CD14-positive monocyte (primary cell): ENCODE measurements around the gene VAV2. TPM values are rescaled to one million over a fixed set of nuclear protein-coding genes. Genes with fewer than 3 reads are reported as not detected.

Experiments
- DNase-seq, 3 donors: peaks; one replicate each; pipeline ENCODE4 v3.0.0-alpha.2; 2011 to 2022
- H2AFZ ChIP-seq: 2 replicates; pipeline ENCODE4 v1.6.0; 2012; ENCODE audit warnings: mild to moderate bottlenecking, low read depth, low read length, inconsistent platforms; ENCODE audit not compliant: insufficient read depth, poor library complexity, severe bottlenecking
- H3K27ac ChIP-seq, 2 donors: 1 replicate in 1 of 2; 2 replicates in 1 of 2; pipeline ENCODE4 v1.5.1; 2012 to 2013; ENCODE audit warnings: low read length in 2 of 2, control low read depth in 1 of 2, inconsistent platforms in 1 of 2, low read depth in 1 of 2, mild to moderate bottlenecking in 1 of 2
- H3K27me3 ChIP-seq, 2 donors: one replicate each; pipeline versions ENCODE4 v1.6.0 to v1.6.1; 2011 to 2013; ENCODE audit warnings: low read length in 2 of 2; ENCODE audit not compliant: control insufficient read depth in 2 of 2, insufficient read depth in 2 of 2
- H3K36me3 ChIP-seq, 2 donors: replicated peaks in 1 of 2; 1 replicate in 1 of 2; 2 replicates in 1 of 2; pipeline versions ENCODE4 v1.5.1 to v1.6.1; 2012 to 2013; ENCODE audit warnings: low read length in 2 of 2, control low read depth in 1 of 2, inconsistent platforms in 1 of 2, mild to moderate bottlenecking in 1 of 2; ENCODE audit not compliant: insufficient read depth in 2 of 2, control insufficient read depth in 1 of 2
- H3K4me1 ChIP-seq, 2 donors: 1 replicate in 1 of 2; 2 replicates in 1 of 2; pipeline versions ENCODE4 v1.5.1 to v1.6.1; 2012 to 2013; ENCODE audit warnings: low read length in 2 of 2, control low read depth in 1 of 2, inconsistent platforms in 1 of 2, mild to moderate bottlenecking in 1 of 2, moderate library complexity in 1 of 2; ENCODE audit not compliant: insufficient read depth in 2 of 2, control insufficient read depth in 1 of 2
- H3K4me2 ChIP-seq: replicated peaks from 2 replicates; pipeline ENCODE3; 2012; ENCODE audit warnings: low read length, moderate library complexity, mild to moderate bottlenecking; ENCODE audit not compliant: poor library complexity, severe bottlenecking; ENCODE audit errors: extremely low read depth
- H3K4me3 ChIP-seq, 3 experiments: fragments of 200-600 bp in 1 of 3; sonication (generic) in 1 of 3; replicated peaks in 1 of 3; 1 replicate in 2 of 3; 2 replicates in 1 of 3; pipeline ENCODE4 v1.5.1; 2011 to 2013; ENCODE audit warnings: low read length in 3 of 3, mild to moderate bottlenecking in 3 of 3, control low read depth in 2 of 3, low read depth in 2 of 3, inconsistent platforms in 1 of 3, moderate library complexity in 1 of 3
- H3K79me2 ChIP-seq: 2 replicates; pipeline ENCODE4 v1.6.0; 2012; ENCODE audit warnings: mild to moderate bottlenecking, control low read depth, inconsistent platforms, low read length, moderate library complexity; ENCODE audit not compliant: insufficient read depth
- H3K9ac ChIP-seq: 2 replicates; pipeline ENCODE4 v1.6.0; 2017; ENCODE audit warnings: low read length, mild to moderate bottlenecking; ENCODE audit not compliant: insufficient read depth, poor library complexity, severe bottlenecking
- H3K9me3 ChIP-seq, 2 donors: replicated peaks in 1 of 2; 1 replicate in 1 of 2; 2 replicates in 1 of 2; pipeline versions ENCODE4 v1.5.1 to v1.6.1; 2012 to 2013; ENCODE audit warnings: low read length in 2 of 2, control low read depth in 1 of 2; ENCODE audit not compliant: control insufficient read depth in 1 of 2, insufficient read depth in 1 of 2
- H4K20me1 ChIP-seq: 2 replicates; pipeline ENCODE4 v1.6.0; 2012; ENCODE audit warnings: mild to moderate bottlenecking, low read length, control low read depth, moderate library complexity; ENCODE audit not compliant: insufficient read depth
- H3K27ac Mint-ChIP-seq, 7 donors: one replicate each; pipeline ENCODE4 v1.8.0; 2020; ENCODE audit warnings: mild to moderate bottlenecking in 7 of 7, mixed read lengths in 7 of 7, moderate library complexity in 6 of 7, inconsistent platforms in 2 of 7
- H3K27me3 Mint-ChIP-seq, 3 donors: one replicate each; pipeline ENCODE4 v1.8.0; 2021 to 2022; ENCODE audit warnings: low read depth in 3 of 3, mild to moderate bottlenecking in 3 of 3, mixed read lengths in 3 of 3, moderate library complexity in 3 of 3, inconsistent platforms in 1 of 3
- H3K36me3 Mint-ChIP-seq, 2 donors: one replicate each; pipeline ENCODE4 v1.8.0; 2020; ENCODE audit warnings: mixed read lengths in 2 of 2, inconsistent platforms in 1 of 2, mild to moderate bottlenecking in 1 of 2
- H3K4me1 Mint-ChIP-seq: one replicate; pipeline ENCODE4 v1.8.0; 2020; ENCODE audit warnings: mild to moderate bottlenecking, mixed read lengths
- H3K4me3 Mint-ChIP-seq, 2 donors: one replicate each; pipeline ENCODE4 v1.8.0; 2020; ENCODE audit warnings: mild to moderate bottlenecking in 2 of 2, mixed read lengths in 2 of 2, moderate library complexity in 1 of 2
- H3K9me3 Mint-ChIP-seq, 7 donors: one replicate each; pipeline ENCODE4 v1.8.0; 2020 to 2022; ENCODE audit warnings: mixed read lengths in 7 of 7, mild to moderate bottlenecking in 6 of 7, moderate library complexity in 6 of 7, inconsistent platforms in 2 of 7
- CTCF ChIP-seq: fragments of 200-600 bp; IDR thresholded peaks from one replicate; pipeline ENCODE4 v1.8.0; 2022; ENCODE audit warnings: antibody characterized with exemption, mild to moderate bottlenecking
- WGBS: methylation state at CpG from one replicate; pipeline ENCODE4 v1.1.5; 2013; ENCODE audit warnings: missing lambda C conversion rate; ENCODE audit not compliant: insufficient coverage; 5-methylcytosine and 5-hydroxymethylcytosine counted together
- intact Hi-C, 2 donors: fragments of 100-400 bp; cut with micrococcal nuclease; formaldehyde crosslinking; loops; one replicate each; pipeline versions ENCODE4 v1.15.0 to v1.15.1; 2023
- polyA plus RNA-seq, 3 donors: library from polyadenylated mRNA; depleted of rRNA in 1 of 3; unstranded in 2 of 3; stranded (reverse) in 1 of 3; fragments of 300-500 nt in 2 of 3; fragments of >200 nt in 1 of 3; fragmentation: Illumina TruSeq in 2 of 3; gene quantifications; 1 replicate in 2 of 3; 2 replicates in 1 of 3; pipeline ENCODE4 v1.2.3, GENCODE V29; 2012 to 2021

Gene VAV2
- polyA plus RNA-seq, 3 donors, result 2.3 to 13.6 (median 2.3) TPM

DNA sequence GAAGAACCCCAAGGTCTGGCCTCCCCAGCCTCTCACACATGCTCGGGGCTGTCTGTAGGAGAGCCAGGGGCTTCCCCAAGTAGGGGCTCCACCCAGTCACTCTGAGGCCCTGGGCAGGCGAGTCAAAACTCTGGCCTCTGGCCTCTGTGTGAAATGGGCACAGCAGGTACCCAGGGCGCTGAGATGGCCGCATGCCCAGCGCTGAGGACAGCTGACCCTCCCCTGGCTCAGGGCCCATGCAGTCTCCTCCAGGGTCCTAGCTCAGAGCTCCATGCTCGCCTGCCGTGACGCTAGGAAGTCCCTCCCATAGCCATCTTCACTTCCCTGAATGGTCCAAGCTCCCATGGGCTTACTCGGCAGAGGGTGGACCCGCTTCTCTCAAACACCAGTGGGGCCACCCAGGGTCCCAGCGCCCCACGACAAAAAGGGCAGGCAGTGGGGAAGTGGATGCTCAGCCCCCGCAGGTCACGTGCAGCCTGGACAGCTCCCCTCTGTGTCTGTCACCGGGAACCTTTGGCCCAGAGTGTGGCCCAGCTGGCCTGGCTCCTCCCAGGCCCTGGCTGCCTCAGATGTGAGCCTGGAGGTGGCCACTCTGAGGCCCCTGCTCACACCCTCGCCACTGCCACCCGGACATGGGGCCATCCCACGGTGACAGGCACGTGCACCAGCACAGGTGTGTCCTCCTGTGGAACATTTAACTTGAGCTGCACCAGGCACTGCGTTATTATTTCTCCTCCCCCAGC, 12.2 kb upstream of the VAV2 start:
- Histone ChIP-seq H2AFZ (no peak overlapping the region), H3K27ac (no peak overlapping the region), H3K4me1 (no peaks in the 10 kb centered on the region), H3K36me3 (no peaks in the 10 kb centered on the region), H4K20me1 (no peaks in the 10 kb centered on the region), H3K4me2 (no peak overlapping the region), H3K4me3 (no peak overlapping the region), H3K9me3 (no peaks in the 10 kb centered on the region), H3K27me3 (no peaks in the 10 kb centered on the region), H3K9ac (no peak overlapping the region), H3K79me2 (no peaks in the 10 kb centered on the region)
- no peaks in the 10 kb centered on the region for H3K4me1 Mint-ChIP-seq
- intact Hi-C loops, result no loop called here
- H3K36me3 Mint-ChIP-seq, result no peaks in the 10 kb centered on the region
- no peak for DNase-seq
- H3K27ac Mint-ChIP-seq, result no peak overlapping the region
- H3K9me3 Mint-ChIP-seq, result peaks cover 0 to 2% (median 0%) of the 10 kb centered on the region in 7 donors
- peaks cover 7 to 25% (median 8%) of the 10 kb centered on the region in 3 donors for H3K27me3 Mint-ChIP-seq
- no peak overlapping the region for H3K4me3 Mint-ChIP-seq
- WGBS, result 89% methylated on average over 17 of the region's 20 CpGs
- TF ChIP-seq CTCF, result no peak

- DNase-seq, result no peak
- H3K9me3 Mint-ChIP-seq, result no peaks in the 10 kb centered on the region
- Histone ChIP-seq H3K9ac (no peak overlapping the region), H3K27me3 (no peaks in the 10 kb centered on the region), H3K4me3 (no peak overlapping the region), H4K20me1 (no peaks in the 10 kb centered on the region), H3K4me2 (no peak overlapping the region), H3K4me1 (no peaks in the 10 kb centered on the region), H3K27ac (no peak overlapping the region), H3K36me3 (no peaks in the 10 kb centered on the region), H2AFZ (no peak overlapping the region), H3K79me2 (no peaks in the 10 kb centered on the region), H3K9me3 (no peaks in the 10 kb centered on the region)
- no peak overlapping the region for H3K4me3 Mint-ChIP-seq
- peaks cover 1 to 16% (median 5%) of the 10 kb centered on the region in 3 donors for H3K27me3 Mint-ChIP-seq
- no peak for TF ChIP-seq CTCF
- no peaks in the 10 kb centered on the region for H3K4me1 Mint-ChIP-seq
- intact Hi-C loops, result no loop called here
- WGBS, result 83% methylated on average over 1 of the region's 2 CpGs
- H3K27ac Mint-ChIP-seq, result peak overlapping the region in 1 of 7 donors; percentile 15
- no peaks in the 10 kb centered on the region for H3K36me3 Mint-ChIP-seq
Measured at GRCh38 chr9:134003237-134003636, 11.1 kb upstream of the VAV2 start.
